ENCODE results near the gene PLEKHA7.

PLEKHA7 gene

DNA sequence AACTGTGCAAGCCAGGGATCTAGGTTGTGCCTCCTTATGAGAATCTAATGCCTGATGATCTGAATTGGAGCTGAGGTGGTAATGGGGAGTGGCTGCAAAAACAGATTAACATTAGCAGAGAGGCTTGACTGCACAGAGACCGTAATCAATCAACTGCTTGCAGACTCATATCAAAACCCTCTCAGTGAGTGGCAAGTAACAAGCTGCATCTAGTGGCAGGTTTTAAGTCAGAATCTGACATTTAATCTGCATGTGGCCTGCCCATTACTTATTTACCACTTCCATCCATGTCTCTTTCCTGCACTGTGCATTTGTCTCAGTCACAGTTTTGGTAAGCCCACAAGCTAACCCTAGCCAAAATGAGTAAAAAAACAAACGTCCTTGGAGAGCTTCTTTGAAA is 264.5 kb downstream of the PLEKHA7 start:
- TF ChIP-seq, protein P1, sequence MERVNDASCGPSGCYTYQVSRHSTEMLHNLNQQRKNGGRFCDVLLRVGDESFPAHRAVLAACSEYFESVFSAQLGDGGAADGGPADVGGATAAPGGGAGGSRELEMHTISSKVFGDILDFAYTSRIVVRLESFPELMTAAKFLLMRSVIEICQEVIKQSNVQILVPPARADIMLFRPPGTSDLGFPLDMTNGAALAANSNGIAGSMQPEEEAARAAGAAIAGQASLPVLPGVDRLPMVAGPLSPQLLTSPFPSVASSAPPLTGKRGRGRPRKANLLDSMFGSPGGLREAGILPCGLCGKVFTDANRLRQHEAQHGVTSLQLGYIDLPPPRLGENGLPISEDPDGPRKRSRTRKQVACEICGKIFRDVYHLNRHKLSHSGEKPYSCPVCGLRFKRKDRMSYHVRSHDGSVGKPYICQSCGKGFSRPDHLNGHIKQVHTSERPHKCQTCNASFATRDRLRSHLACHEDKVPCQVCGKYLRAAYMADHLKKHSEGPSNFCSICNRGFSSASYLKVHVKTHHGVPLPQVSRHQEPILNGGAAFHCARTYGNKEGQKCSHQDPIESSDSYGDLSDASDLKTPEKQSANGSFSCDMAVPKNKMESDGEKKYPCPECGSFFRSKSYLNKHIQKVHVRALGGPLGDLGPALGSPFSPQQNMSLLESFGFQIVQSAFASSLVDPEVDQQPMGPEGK (CRISPR knock-in tag; IDR thresholded peaks at IDR 0.05; ENCODE audit: borderline replicate concordance) = no peak
- TF ChIP-seq, protein P2, sequence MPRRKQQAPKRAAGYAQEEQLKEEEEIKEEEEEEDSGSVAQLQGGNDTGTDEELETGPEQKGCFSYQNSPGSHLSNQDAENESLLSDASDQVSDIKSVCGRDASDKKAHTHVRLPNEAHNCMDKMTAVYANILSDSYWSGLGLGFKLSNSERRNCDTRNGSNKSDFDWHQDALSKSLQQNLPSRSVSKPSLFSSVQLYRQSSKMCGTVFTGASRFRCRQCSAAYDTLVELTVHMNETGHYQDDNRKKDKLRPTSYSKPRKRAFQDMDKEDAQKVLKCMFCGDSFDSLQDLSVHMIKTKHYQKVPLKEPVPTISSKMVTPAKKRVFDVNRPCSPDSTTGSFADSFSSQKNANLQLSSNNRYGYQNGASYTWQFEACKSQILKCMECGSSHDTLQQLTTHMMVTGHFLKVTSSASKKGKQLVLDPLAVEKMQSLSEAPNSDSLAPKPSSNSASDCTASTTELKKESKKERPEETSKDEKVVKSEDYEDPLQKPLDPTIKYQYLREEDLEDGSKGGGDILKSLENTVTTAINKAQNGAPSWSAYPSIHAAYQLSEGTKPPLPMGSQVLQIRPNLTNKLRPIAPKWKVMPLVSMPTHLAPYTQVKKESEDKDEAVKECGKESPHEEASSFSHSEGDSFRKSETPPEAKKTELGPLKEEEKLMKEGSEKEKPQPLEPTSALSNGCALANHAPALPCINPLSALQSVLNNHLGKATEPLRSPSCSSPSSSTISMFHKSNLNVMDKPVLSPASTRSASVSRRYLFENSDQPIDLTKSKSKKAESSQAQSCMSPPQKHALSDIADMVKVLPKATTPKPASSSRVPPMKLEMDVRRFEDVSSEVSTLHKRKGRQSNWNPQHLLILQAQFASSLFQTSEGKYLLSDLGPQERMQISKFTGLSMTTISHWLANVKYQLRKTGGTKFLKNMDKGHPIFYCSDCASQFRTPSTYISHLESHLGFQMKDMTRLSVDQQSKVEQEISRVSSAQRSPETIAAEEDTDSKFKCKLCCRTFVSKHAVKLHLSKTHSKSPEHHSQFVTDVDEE (CRISPR knock-in tag; IDR thresholded peaks at IDR 0.05) = no peak
- TF ChIP-seq RARB (CRISPR knock-in tag; IDR thresholded peaks at IDR 0.05) (no peak), OSR1 (CRISPR knock-in tag; IDR thresholded peaks at IDR 0.05) (no peak), ARNTL (CRISPR knock-in tag; IDR thresholded peaks at IDR 0.05; ENCODE audit: borderline replicate concordance, low read depth) (no peak), ISL1 (CRISPR knock-in tag; IDR thresholded peaks at IDR 0.05) (no peak), TCF4 (CRISPR knock-in tag; IDR thresholded peaks at IDR 0.05; ENCODE audit: borderline replicate concordance) (no peak), ZFP30 (CRISPR knock-in tag; IDR thresholded peaks at IDR 0.05) (no peak), ZNF8 (CRISPR knock-in tag; IDR thresholded peaks at IDR 0.05) (no peak), ZC3H10 (CRISPR knock-in tag; IDR thresholded peaks at IDR 0.05) (no peak), ESRRG (CRISPR knock-in tag; IDR thresholded peaks at IDR 0.05) (no peak)
- TF ChIP-seq, protein P3, sequence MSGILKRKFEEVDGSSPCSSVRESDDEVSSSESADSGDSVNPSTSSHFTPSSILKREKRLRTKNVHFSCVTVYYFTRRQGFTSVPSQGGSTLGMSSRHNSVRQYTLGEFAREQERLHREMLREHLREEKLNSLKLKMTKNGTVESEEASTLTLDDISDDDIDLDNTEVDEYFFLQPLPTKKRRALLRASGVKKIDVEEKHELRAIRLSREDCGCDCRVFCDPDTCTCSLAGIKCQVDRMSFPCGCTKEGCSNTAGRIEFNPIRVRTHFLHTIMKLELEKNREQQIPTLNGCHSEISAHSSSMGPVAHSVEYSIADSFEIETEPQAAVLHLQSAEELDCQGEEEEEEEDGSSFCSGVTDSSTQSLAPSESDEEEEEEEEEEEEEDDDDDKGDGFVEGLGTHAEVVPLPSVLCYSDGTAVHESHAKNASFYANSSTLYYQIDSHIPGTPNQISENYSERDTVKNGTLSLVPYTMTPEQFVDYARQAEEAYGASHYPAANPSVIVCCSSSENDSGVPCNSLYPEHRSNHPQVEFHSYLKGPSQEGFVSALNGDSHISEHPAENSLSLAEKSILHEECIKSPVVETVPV (CRISPR knock-in tag; IDR thresholded peaks at IDR 0.05) = no peak
- TF ChIP-seq, protein P4, sequence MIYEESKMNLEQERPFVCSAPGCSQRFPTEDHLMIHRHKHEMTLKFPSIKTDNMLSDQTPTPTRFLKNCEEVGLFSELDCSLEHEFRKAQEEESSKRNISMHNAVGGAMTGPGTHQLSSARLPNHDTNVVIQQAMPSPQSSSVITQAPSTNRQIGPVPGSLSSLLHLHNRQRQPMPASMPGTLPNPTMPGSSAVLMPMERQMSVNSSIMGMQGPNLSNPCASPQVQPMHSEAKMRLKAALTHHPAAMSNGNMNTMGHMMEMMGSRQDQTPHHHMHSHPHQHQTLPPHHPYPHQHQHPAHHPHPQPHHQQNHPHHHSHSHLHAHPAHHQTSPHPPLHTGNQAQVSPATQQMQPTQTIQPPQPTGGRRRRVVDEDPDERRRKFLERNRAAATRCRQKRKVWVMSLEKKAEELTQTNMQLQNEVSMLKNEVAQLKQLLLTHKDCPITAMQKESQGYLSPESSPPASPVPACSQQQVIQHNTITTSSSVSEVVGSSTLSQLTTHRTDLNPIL (CRISPR knock-in tag; IDR thresholded peaks at IDR 0.05; ENCODE audit: low read depth) = no peak
- ATAC-seq = no peak

DNA sequence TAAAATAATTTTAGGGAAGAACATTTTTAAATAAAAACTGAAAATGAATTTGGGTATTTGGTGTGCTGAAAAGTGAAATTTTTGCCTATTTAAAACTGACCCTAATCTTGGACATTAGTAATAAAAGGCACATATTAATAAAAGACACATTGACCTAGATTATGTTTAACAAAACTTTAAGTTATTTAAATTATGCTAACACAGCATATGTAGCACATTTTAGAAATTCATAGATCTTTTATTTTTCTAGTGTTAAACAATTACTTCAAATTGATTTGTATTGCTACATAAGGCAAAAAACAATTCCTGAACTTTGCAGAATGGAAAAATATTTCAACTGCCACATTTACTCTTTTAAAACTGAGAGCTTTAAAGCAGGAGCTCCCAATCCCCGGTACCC is 265.1 kb downstream of the PLEKHA7 start:
- TF ChIP-seq ARNTL (CRISPR knock-in tag; IDR thresholded peaks at IDR 0.05; ENCODE audit: borderline replicate concordance, low read depth) (no peak), GLIS3 (CRISPR knock-in tag; IDR thresholded peaks at IDR 0.05) (no peak), CSDC2 (CRISPR knock-in tag; IDR thresholded peaks at IDR 0.05) (no peak)
- TF ChIP-seq, protein P2 (CRISPR knock-in tag; IDR thresholded peaks at IDR 0.05) = no peak
- TF ChIP-seq, protein P4 (CRISPR knock-in tag; IDR thresholded peaks at IDR 0.05; ENCODE audit: low read depth) = no peak
- ATAC-seq = no peak

DNA sequence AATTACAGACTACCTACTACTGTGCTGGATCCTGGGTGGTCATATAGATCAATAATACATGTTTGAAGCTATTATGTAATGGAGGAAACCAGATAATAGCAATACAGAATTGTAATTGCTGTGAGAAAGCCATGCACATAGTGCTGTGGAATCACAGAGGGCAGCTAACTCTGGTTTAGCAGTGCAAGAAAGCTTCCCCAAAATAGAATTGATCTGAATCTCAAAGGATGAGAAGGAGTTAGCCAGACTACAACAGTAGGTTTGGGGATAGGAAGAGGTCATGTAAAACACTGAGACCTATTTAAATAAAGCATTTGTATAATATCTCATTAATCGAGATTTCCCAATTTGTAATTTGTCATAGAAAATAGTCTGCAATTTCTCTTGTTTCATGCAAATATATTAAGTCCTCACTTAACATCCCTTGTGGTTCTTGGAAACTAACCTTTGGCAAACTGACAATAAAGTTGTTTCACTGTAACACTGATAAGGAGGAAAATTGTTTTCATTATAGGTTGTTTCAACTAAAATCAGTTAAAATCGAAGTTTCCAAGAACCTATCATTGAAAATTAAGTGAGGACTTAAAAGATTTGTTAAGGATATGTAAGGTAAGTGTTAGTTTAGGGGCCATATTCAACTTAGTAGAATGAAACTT is 268.1 kb downstream of the PLEKHA7 start:
- TF ChIP-seq RARB (CRISPR knock-in tag; IDR thresholded peaks at IDR 0.05) (no peak), BACH2 (CRISPR knock-in tag; IDR thresholded peaks at IDR 0.05; ENCODE audit: borderline replicate concordance) (no peak), ZFP30 (CRISPR knock-in tag; IDR thresholded peaks at IDR 0.05) (no peak), ZFP3 (CRISPR knock-in tag; IDR thresholded peaks at IDR 0.05) (no peak), ZNF565 (CRISPR knock-in tag; conservative IDR thresholded peaks at IDR 0.05; ENCODE audit: low read depth) (no peak), GLIS3 (CRISPR knock-in tag; IDR thresholded peaks at IDR 0.05) (no peak)
- TF ChIP-seq, protein P1 (CRISPR knock-in tag; IDR thresholded peaks at IDR 0.05; ENCODE audit: borderline replicate concordance) = no peak
- no peak for ATAC-seq

Measured in SK-N-SH treated with all-trans-retinoic acid at 6 μM for 48 hours (cell line).